ENCODE data around the gene BMPR1B.
"Not testable (repeated sequence)": the region's sequence is repeated elsewhere in the genome, so short reads cannot be mapped to it uniquely, and the experiment has no call there.

The BMPR1B gene

GRCh38 chr4:95165926-95166524 is 408.3 kb downstream of the BMPR1B start:
- in situ Hi-C loops (cut with MboI; ENCODE audit: low sequenced_read_pairs) = loop anchor here (25.0 kb wide), 1 partner anchor 471 kb away; no protein-coding TSS in a partner anchor
- DNase-seq (ENCODE audit: low spot score in 2 of 2) = peak; percentile 57 to 76

GRCh38 chr4:95167805-95168204 is 410.1 kb downstream of the BMPR1B start:
- Histone ChIP-seq H3K4me1 (no peaks in the 10 kb centered on the region), H3K9me3 (no peaks in the 10 kb centered on the region), H3K27me3 (ENCODE audit: low read depth) (no peaks in the 10 kb centered on the region), H3K36me3 (replicated peaks) (no peaks in the 10 kb centered on the region), H3K4me3 (no peak overlapping the region)
- no peak for DNase-seq (ENCODE audit: low spot score in 2 of 2)
- in situ Hi-C loops (cut with MboI; ENCODE audit: low sequenced_read_pairs) = loop anchor here (25.0 kb wide), 1 partner anchor 469 kb away; no protein-coding TSS in a partner anchor

More at GRCh38 chr4:95165926-95166524, 408.3 kb downstream of the BMPR1B start:
- H3K36me3 ChIP-seq (replicated peaks) = no peaks in the 10 kb centered on the region
- H3K9me3 ChIP-seq = no peaks in the 10 kb centered on the region
- H3K27me3 ChIP-seq (ENCODE audit: low read depth) = no peaks in the 10 kb centered on the region
- H3K4me1 ChIP-seq = no peaks in the 10 kb centered on the region
- H3K4me3 ChIP-seq = no peak overlapping the region

- Histone ChIP-seq H3K36me3 (replicated peaks) (no peaks in the 10 kb centered on the region), H3K9me3 (no peaks in the 10 kb centered on the region), H3K27me3 (ENCODE audit: low read depth) (no peaks in the 10 kb centered on the region), H3K4me3 (no peak overlapping the region), H3K4me1 (no peaks in the 10 kb centered on the region)
- in situ Hi-C loops (cut with MboI; ENCODE audit: low sequenced_read_pairs) = loop anchor here (25.0 kb wide), 1 partner anchor 467 kb away; no protein-coding TSS in a partner anchor
- no peak for DNase-seq (ENCODE audit: low spot score in 2 of 2)
Observed at GRCh38 chr4:95170176-95170575, 412.4 kb downstream of the BMPR1B start.

- not testable (repeated sequence) for H3K4me1 ChIP-seq; DNase-seq (ENCODE audit: low spot score in 2 of 2); H3K9me3 ChIP-seq; H3K36me3 ChIP-seq (replicated peaks); H3K4me3 ChIP-seq; H3K27me3 ChIP-seq (ENCODE audit: low read depth)
- in situ Hi-C loops (cut with MboI; ENCODE audit: low sequenced_read_pairs) = loop anchor here (25.0 kb wide), 1 partner anchor 466 kb away; no protein-coding TSS in a partner anchor
Observed at GRCh38 chr4:95171377-95171776, 413.6 kb downstream of the BMPR1B start.

GRCh38 chr4:95178938-95179337 is 421.2 kb downstream of the BMPR1B start:
- in situ Hi-C loops (cut with MboI; ENCODE audit: low sequenced_read_pairs) = no loop called here
- no peaks in the 10 kb centered on the region for H3K9me3 ChIP-seq
- no peaks in the 10 kb centered on the region for H3K36me3 ChIP-seq (replicated peaks)
- H3K4me3 ChIP-seq = no peak overlapping the region
- no peaks in the 10 kb centered on the region for H3K27me3 ChIP-seq (ENCODE audit: low read depth)
- DNase-seq (ENCODE audit: low spot score in 2 of 2) = no peak
- H3K4me1 ChIP-seq = no peaks in the 10 kb centered on the region

- H3K9me3 ChIP-seq = no peaks in the 10 kb centered on the region
- in situ Hi-C loops (cut with MboI; ENCODE audit: low sequenced_read_pairs) = no loop called here
- no peaks in the 10 kb centered on the region for H3K27me3 ChIP-seq (ENCODE audit: low read depth)
- no peaks in the 10 kb centered on the region for H3K4me1 ChIP-seq
- H3K4me3 ChIP-seq = no peak overlapping the region
- no peaks in the 10 kb centered on the region for H3K36me3 ChIP-seq (replicated peaks)
- DNase-seq (ENCODE audit: low spot score in 2 of 2) = no peak
Observed at GRCh38 chr4:95180531-95181242, 422.9 kb downstream of the BMPR1B start.

GRCh38 chr4:95181243-95181995 is 423.7 kb downstream of the BMPR1B start:
- Histone ChIP-seq H3K36me3 (replicated peaks) (no peaks in the 10 kb centered on the region), H3K4me3 (no peak overlapping the region), H3K27me3 (ENCODE audit: low read depth) (no peaks in the 10 kb centered on the region), H3K9me3 (no peaks in the 10 kb centered on the region), H3K4me1 (no peaks in the 10 kb centered on the region)
- in situ Hi-C loops (cut with MboI; ENCODE audit: low sequenced_read_pairs) = no loop called here
- DNase-seq (ENCODE audit: low spot score in 2 of 2) = peak in 1 of 2 experiments; percentile 29

GRCh38 chr4:95181996-95182306 is 424.2 kb downstream of the BMPR1B start:
- Histone ChIP-seq H3K4me1 (no peaks in the 10 kb centered on the region; the same call in 1 of the 2 replicates), H3K4me3 (no peak overlapping the region), H3K9me3 (no peaks in the 10 kb centered on the region), H3K36me3 (replicated peaks) (no peaks in the 10 kb centered on the region), H3K27me3 (ENCODE audit: low read depth) (no peaks in the 10 kb centered on the region)
- no peak for DNase-seq (ENCODE audit: low spot score in 2 of 2)
- in situ Hi-C loops (cut with MboI; ENCODE audit: low sequenced_read_pairs) = no loop called here

GRCh38 chr4:95183656-95184408 is 426.1 kb downstream of the BMPR1B start:
- no peak overlapping the region for H3K4me3 ChIP-seq
- H3K27me3 ChIP-seq (ENCODE audit: low read depth) = no peaks in the 10 kb centered on the region
- H3K9me3 ChIP-seq = no peaks in the 10 kb centered on the region
- peaks cover 8% of the 10 kb centered on the region for H3K4me1 ChIP-seq
- DNase-seq (ENCODE audit: low spot score in 2 of 2) = no peak
- in situ Hi-C loops (cut with MboI; ENCODE audit: low sequenced_read_pairs) = no loop called here
- H3K36me3 ChIP-seq (replicated peaks) = no peaks in the 10 kb centered on the region

- Histone ChIP-seq H3K4me1 (peaks cover 12% of the 10 kb centered on the region), H3K4me3 (no peak overlapping the region), H3K9me3 (no peaks in the 10 kb centered on the region), H3K36me3 (replicated peaks) (no peaks in the 10 kb centered on the region), H3K27me3 (ENCODE audit: low read depth) (no peaks in the 10 kb centered on the region)
- in situ Hi-C loops (cut with MboI; ENCODE audit: low sequenced_read_pairs) = no loop called here
- no peak for DNase-seq (ENCODE audit: low spot score in 2 of 2)
Observed at GRCh38 chr4:95186666-95187065, 428.9 kb downstream of the BMPR1B start.

GRCh38 chr4:95188701-95189370 is 431.1 kb downstream of the BMPR1B start:
- no peak for DNase-seq (ENCODE audit: low spot score in 2 of 2)
- H3K27me3 ChIP-seq (ENCODE audit: low read depth) = no peaks in the 10 kb centered on the region
- in situ Hi-C loops (cut with MboI; ENCODE audit: low sequenced_read_pairs) = no loop called here
- peaks cover 12% of the 10 kb centered on the region for H3K4me1 ChIP-seq
- no peaks in the 10 kb centered on the region for H3K9me3 ChIP-seq
- no peaks in the 10 kb centered on the region for H3K36me3 ChIP-seq (replicated peaks)
- no peak overlapping the region for H3K4me3 ChIP-seq

GRCh38 chr4:95190751-95191436 is 433.1 kb downstream of the BMPR1B start:
- Histone ChIP-seq H3K9me3 (no peaks in the 10 kb centered on the region), H3K27me3 (ENCODE audit: low read depth) (no peaks in the 10 kb centered on the region), H3K36me3 (replicated peaks) (no peaks in the 10 kb centered on the region), H3K4me1 (peaks cover 12% of the 10 kb centered on the region), H3K4me3 (no peak overlapping the region)
- peak; percentile 60 to 65 for DNase-seq (ENCODE audit: low spot score in 2 of 2)
- in situ Hi-C loops (cut with MboI; ENCODE audit: low sequenced_read_pairs) = no loop called here

- in situ Hi-C loops (cut with MboI; ENCODE audit: low sequenced_read_pairs) = no loop called here
- no peak for DNase-seq (ENCODE audit: low spot score in 2 of 2)
- H3K4me1 ChIP-seq = peaks cover 12% of the 10 kb centered on the region
Observed at GRCh38 chr4:95191537-95191936, 433.8 kb downstream of the BMPR1B start.

More at GRCh38 chr4:95191537-95191936, 433.8 kb downstream of the BMPR1B start:
- H3K4me3 ChIP-seq = no peak overlapping the region
- H3K27me3 ChIP-seq (ENCODE audit: low read depth) = no peaks in the 10 kb centered on the region
- H3K36me3 ChIP-seq (replicated peaks) = no peaks in the 10 kb centered on the region
- H3K9me3 ChIP-seq = no peaks in the 10 kb centered on the region

Data from HAP-1 (cell line).